Body of pancreas (tissue), 4 donors: ENCODE measurements around the gene ZNF236.

Experiments used
- POLR2A ChIP-seq, 3 donors: fragments of 450-650 bp; IDR thresholded peaks; one replicate each; pipeline ENCODE4 v1.6.1; 2016; ENCODE audit warnings: antibody characterized with exemption in 3 of 3, mild to moderate bottlenecking in 2 of 3
- TF ChIP-seq, protein P1 (sequence below), 7 experiments: fragments of 450-650 bp in 4 of 7; fragments of 200-600 bp in 3 of 7; sonication (generic) in 3 of 7; IDR thresholded peaks; one replicate each; pipeline ENCODE4 v1.5.1; 2016 to 2019; ENCODE audit warnings: antibody characterized with exemption in 7 of 7

GRCh38 chr18:76844742-76845477, 22.6 kb downstream of the ZNF236 start:
- TF ChIP-seq, protein P1, sequence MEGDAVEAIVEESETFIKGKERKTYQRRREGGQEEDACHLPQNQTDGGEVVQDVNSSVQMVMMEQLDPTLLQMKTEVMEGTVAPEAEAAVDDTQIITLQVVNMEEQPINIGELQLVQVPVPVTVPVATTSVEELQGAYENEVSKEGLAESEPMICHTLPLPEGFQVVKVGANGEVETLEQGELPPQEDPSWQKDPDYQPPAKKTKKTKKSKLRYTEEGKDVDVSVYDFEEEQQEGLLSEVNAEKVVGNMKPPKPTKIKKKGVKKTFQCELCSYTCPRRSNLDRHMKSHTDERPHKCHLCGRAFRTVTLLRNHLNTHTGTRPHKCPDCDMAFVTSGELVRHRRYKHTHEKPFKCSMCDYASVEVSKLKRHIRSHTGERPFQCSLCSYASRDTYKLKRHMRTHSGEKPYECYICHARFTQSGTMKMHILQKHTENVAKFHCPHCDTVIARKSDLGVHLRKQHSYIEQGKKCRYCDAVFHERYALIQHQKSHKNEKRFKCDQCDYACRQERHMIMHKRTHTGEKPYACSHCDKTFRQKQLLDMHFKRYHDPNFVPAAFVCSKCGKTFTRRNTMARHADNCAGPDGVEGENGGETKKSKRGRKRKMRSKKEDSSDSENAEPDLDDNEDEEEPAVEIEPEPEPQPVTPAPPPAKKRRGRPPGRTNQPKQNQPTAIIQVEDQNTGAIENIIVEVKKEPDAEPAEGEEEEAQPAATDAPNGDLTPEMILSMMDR (IDR thresholded peaks at IDR 0.05) = no peak
- TF ChIP-seq POLR2A (IDR thresholded peaks at IDR 0.05) = no peak
